WTC11 (cell line): Measurements from ENCODE around the gene BTD.

ENCODE experiments used
- FOXJ3 ChIP-seq: sonication (generic); formaldehyde crosslinking; IDR thresholded peaks from 2 replicates; pipeline ENCODE4 v1.9.0; 2021; ENCODE audit warnings: missing genetic modification reagents, mild to moderate bottlenecking, borderline replicate concordance
- ZBTB21 ChIP-seq: sonication (generic); formaldehyde crosslinking; IDR thresholded peaks from 2 replicates; pipeline ENCODE4 v1.8.1; 2023; ENCODE audit warnings: mild to moderate bottlenecking, missing genetic modification reagents, borderline replicate concordance
- TF ChIP-seq, protein P1 (sequence below): fragments of 200-600 bp; IDR thresholded peaks from 2 replicates; pipeline ENCODE4 v1.8.0; 2022; ENCODE audit warnings: antibody characterized with exemption
- TF ChIP-seq, protein P2 (sequence below): sonication (generic); formaldehyde crosslinking; IDR thresholded peaks from 2 replicates; pipeline ENCODE4 v1.8.1; 2023; ENCODE audit warnings: mild to moderate bottlenecking, missing genetic modification reagents, moderate library complexity
- TF ChIP-seq, protein P3 (sequence below): sonication (generic); formaldehyde crosslinking; IDR thresholded peaks from 2 replicates; pipeline ENCODE4 v1.8.1; 2022; ENCODE audit warnings: low read depth, missing genetic modification reagents, borderline replicate concordance
- TF ChIP-seq, protein P4 (sequence below): sonication (generic); formaldehyde crosslinking; IDR thresholded peaks from 2 replicates; pipeline ENCODE4 v1.8.1; 2023; ENCODE audit warnings: mild to moderate bottlenecking, missing genetic modification reagents, moderate library complexity

DNA sequence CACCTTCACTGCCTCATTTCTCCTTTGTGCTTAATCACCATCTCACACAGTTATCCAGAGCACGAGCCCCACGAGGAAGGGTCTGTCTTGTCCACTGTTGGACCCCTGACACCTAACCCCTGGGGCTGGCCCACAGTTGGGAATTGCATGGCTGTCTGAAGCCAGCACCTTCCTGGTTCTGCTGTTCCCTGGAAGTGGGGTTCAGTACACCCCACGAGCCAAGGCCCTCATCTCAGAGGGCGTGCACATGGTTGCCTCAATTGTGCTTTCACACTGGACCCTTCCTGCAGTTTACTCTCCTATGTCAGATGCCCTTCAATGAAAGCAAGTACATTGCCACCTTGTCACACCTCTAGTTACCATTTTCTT is 30.7 kb downstream of the BTD start:
- TF ChIP-seq, protein P1, sequence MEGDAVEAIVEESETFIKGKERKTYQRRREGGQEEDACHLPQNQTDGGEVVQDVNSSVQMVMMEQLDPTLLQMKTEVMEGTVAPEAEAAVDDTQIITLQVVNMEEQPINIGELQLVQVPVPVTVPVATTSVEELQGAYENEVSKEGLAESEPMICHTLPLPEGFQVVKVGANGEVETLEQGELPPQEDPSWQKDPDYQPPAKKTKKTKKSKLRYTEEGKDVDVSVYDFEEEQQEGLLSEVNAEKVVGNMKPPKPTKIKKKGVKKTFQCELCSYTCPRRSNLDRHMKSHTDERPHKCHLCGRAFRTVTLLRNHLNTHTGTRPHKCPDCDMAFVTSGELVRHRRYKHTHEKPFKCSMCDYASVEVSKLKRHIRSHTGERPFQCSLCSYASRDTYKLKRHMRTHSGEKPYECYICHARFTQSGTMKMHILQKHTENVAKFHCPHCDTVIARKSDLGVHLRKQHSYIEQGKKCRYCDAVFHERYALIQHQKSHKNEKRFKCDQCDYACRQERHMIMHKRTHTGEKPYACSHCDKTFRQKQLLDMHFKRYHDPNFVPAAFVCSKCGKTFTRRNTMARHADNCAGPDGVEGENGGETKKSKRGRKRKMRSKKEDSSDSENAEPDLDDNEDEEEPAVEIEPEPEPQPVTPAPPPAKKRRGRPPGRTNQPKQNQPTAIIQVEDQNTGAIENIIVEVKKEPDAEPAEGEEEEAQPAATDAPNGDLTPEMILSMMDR = no peak
- TF ChIP-seq, protein P2, sequence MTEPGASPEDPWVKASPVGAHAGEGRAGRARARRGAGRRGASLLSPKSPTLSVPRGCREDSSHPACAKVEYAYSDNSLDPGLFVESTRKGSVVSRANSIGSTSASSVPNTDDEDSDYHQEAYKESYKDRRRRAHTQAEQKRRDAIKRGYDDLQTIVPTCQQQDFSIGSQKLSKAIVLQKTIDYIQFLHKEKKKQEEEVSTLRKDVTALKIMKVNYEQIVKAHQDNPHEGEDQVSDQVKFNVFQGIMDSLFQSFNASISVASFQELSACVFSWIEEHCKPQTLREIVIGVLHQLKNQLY (CRISPR knock-in tag) = no peak
- TF ChIP-seq FOXJ3 (CRISPR knock-in tag) (no peak), ZBTB21 (CRISPR knock-in tag) (no peak)
- TF ChIP-seq, protein P3, sequence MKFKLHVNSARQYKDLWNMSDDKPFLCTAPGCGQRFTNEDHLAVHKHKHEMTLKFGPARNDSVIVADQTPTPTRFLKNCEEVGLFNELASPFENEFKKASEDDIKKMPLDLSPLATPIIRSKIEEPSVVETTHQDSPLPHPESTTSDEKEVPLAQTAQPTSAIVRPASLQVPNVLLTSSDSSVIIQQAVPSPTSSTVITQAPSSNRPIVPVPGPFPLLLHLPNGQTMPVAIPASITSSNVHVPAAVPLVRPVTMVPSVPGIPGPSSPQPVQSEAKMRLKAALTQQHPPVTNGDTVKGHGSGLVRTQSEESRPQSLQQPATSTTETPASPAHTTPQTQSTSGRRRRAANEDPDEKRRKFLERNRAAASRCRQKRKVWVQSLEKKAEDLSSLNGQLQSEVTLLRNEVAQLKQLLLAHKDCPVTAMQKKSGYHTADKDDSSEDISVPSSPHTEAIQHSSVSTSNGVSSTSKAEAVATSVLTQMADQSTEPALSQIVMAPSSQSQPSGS (CRISPR knock-in tag) = no peak
- TF ChIP-seq, protein P4, sequence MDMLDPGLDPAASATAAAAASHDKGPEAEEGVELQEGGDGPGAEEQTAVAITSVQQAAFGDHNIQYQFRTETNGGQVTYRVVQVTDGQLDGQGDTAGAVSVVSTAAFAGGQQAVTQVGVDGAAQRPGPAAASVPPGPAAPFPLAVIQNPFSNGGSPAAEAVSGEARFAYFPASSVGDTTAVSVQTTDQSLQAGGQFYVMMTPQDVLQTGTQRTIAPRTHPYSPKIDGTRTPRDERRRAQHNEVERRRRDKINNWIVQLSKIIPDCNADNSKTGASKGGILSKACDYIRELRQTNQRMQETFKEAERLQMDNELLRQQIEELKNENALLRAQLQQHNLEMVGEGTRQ = no peak
